ENCODE data around the gene AGPS.
"Not testable (repeated sequence)": the region's sequence is repeated elsewhere in the genome, so short reads cannot be mapped to it uniquely, and the experiment has no call there.

The AGPS gene

GRCh38 chr2:177400337-177400923 is 7.9 kb downstream of the AGPS start:
- H3K9me3 ChIP-seq (ENCODE audit: control insufficient read depth in 1 of 2, low read length in 2 of 2), result no peaks in the 10 kb centered on the region
- no peaks in the 10 kb centered on the region for H3K27me3 ChIP-seq (ENCODE audit: low read depth, low read length)
- no peak overlapping the region for H3K27ac ChIP-seq (ENCODE audit: low read length)
- peaks cover 0 to 12% of the 10 kb centered on the region in 2 donors for H3K36me3 ChIP-seq (ENCODE audit: control insufficient read depth in 1 of 2, insufficient read depth in 2 of 2, low read length in 2 of 2)
- no peak overlapping the region for H3K4me3 ChIP-seq (ENCODE audit: low read depth in 1 of 2, low read length in 2 of 2)
- peaks cover 4 to 14% of the 10 kb centered on the region in 2 donors for H3K4me1 ChIP-seq (ENCODE audit: control insufficient read depth in 1 of 2, insufficient read depth in 2 of 2, low read length in 2 of 2)

GRCh38 chr2:177402096-177402495 is 9.5 kb downstream of the AGPS start:
- H3K4me1 ChIP-seq (ENCODE audit: control insufficient read depth in 1 of 2, insufficient read depth in 2 of 2, low read length in 2 of 2), result peaks cover 7 to 9% of the 10 kb centered on the region in 2 donors
- H3K27me3 ChIP-seq (ENCODE audit: low read depth, low read length), result no peaks in the 10 kb centered on the region
- H3K9me3 ChIP-seq (ENCODE audit: control insufficient read depth in 1 of 2, low read length in 2 of 2), result no peaks in the 10 kb centered on the region
- peaks cover 0 to 9% of the 10 kb centered on the region in 2 donors for H3K36me3 ChIP-seq (ENCODE audit: control insufficient read depth in 1 of 2, insufficient read depth in 2 of 2, low read length in 2 of 2)
- H3K4me3 ChIP-seq (ENCODE audit: low read depth in 1 of 2, low read length in 2 of 2), result no peak overlapping the region
- no peak overlapping the region for H3K27ac ChIP-seq (ENCODE audit: low read length)

DNA sequence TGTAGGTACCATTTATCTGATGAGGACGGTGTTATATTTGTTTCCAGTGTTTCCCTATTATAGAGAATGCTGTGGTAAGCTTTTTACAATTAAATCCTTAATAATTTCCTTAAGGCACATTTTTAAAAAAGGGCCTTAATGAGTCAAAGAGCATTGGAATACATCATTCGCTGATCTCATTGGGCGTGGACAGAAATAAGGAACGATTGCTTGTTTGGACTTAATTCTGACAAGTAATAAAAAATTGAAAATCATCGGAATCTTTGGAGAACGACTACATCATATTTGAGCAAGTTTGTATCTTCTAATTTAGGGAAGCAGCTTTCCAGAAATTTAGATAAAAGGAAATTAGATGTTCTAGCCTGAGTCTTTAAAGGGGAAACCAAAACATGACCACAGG is 11.3 kb downstream of the AGPS start:
- H3K4me1 ChIP-seq (ENCODE audit: control insufficient read depth in 1 of 2, insufficient read depth in 2 of 2, low read length in 2 of 2), result peaks cover 7 to 8% of the 10 kb centered on the region in 2 donors
- no peaks in the 10 kb centered on the region for H3K9me3 ChIP-seq (ENCODE audit: control insufficient read depth in 1 of 2, low read length in 2 of 2)
- no peaks in the 10 kb centered on the region for H3K27me3 ChIP-seq (ENCODE audit: low read depth, low read length)
- no peak overlapping the region for H3K27ac ChIP-seq (ENCODE audit: low read length)
- H3K4me3 ChIP-seq (ENCODE audit: low read depth in 1 of 2, low read length in 2 of 2), result no peak overlapping the region
- no peaks in the 10 kb centered on the region for H3K36me3 ChIP-seq (ENCODE audit: control insufficient read depth in 1 of 2, insufficient read depth in 2 of 2, low read length in 2 of 2)

DNA sequence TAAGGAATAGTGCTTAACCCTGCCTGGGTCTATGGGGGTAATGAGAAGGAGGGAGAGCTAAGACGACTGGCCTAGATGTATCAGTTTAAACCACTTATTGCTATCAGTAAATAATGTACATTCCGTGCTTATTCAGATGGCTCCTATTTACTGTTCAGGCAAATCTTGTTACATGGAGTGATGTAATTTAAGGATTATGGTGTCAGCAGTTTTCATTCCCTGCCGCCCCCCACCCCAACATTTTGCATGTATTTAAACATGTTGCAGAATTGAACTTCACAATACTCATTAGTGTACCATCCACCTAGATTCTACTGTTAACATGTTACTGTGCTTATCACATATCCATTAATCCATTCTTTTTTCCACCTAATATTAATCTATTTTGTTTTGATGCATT is 11.7 kb downstream of the AGPS start:
- Histone ChIP-seq H3K9me3 (ENCODE audit: control insufficient read depth in 1 of 2, low read length in 2 of 2) (no peaks in the 10 kb centered on the region), H3K27ac (ENCODE audit: low read length) (no peak overlapping the region), H3K27me3 (ENCODE audit: low read depth, low read length) (no peaks in the 10 kb centered on the region), H3K4me1 (ENCODE audit: control insufficient read depth in 1 of 2, insufficient read depth in 2 of 2, low read length in 2 of 2) (peaks cover 4 to 7% of the 10 kb centered on the region in 2 donors), H3K36me3 (ENCODE audit: control insufficient read depth in 1 of 2, insufficient read depth in 2 of 2, low read length in 2 of 2) (no peaks in the 10 kb centered on the region), H3K4me3 (ENCODE audit: low read depth in 1 of 2, low read length in 2 of 2) (no peak overlapping the region)

GRCh38 chr2:177405029-177405692 is 12.6 kb downstream of the AGPS start:
- Histone ChIP-seq H3K36me3 (ENCODE audit: control insufficient read depth in 1 of 2, insufficient read depth in 2 of 2, low read length in 2 of 2) (no peaks in the 10 kb centered on the region), H3K4me3 (ENCODE audit: low read depth in 1 of 2, low read length in 2 of 2) (no peak overlapping the region), H3K4me1 (ENCODE audit: control insufficient read depth in 1 of 2, insufficient read depth in 2 of 2, low read length in 2 of 2) (peaks cover 4 to 7% of the 10 kb centered on the region in 2 donors), H3K27me3 (ENCODE audit: low read depth, low read length) (no peaks in the 10 kb centered on the region), H3K9me3 (ENCODE audit: control insufficient read depth in 1 of 2, low read length in 2 of 2) (no peaks in the 10 kb centered on the region), H3K27ac (ENCODE audit: low read length) (no peak overlapping the region)

DNA sequence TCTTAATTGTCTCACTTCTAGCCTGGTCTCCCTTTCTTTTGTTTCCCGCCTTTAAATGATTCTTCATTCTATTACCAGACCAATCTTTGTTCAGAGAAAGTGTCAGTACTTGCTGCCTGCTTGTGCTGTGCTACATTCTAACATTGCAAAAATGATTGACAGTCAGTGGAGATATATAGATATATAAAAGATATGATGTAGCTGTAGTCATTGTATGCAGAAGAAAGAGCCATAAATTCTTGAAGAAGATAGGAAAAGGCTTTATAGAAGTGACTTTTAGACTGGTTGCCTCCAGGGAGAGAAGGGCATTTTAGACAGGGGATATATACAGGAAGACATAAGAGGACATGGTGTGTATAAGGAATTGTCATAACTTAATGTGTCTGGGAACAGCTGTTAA is 13.6 kb downstream of the AGPS start:
- Histone ChIP-seq H3K4me1 (ENCODE audit: control insufficient read depth in 1 of 2, insufficient read depth in 2 of 2, low read length in 2 of 2) (peaks cover 4 to 7% of the 10 kb centered on the region in 2 donors), H3K4me3 (ENCODE audit: low read depth in 1 of 2, low read length in 2 of 2) (no peak overlapping the region), H3K27ac (ENCODE audit: low read length) (no peak overlapping the region)

DNA sequence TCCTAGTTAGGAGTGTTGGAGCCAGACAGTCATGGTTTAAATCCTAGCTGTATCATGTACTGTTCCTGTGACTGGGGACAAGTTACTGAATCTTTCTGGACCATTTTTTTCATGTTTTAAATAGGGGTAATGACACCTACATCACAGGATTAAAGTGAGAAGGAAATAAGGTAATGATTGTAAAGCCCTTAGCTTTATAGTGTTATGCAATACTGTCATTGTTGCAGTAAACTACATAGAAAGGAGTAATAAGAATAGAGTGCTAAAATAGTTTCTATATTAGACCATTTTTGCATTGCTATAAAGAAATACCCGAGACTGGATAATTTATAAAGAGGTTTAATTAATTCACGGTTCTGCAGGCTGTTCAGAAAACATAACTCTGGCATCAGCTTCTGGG is 14.5 kb downstream of the AGPS start:
- Histone ChIP-seq H3K4me1 (ENCODE audit: control insufficient read depth in 1 of 2, insufficient read depth in 2 of 2, low read length in 2 of 2) (peaks cover 4 to 7% of the 10 kb centered on the region in 2 donors), H3K27ac (ENCODE audit: low read length) (no peak overlapping the region), H3K4me3 (ENCODE audit: low read depth in 1 of 2, low read length in 2 of 2) (no peak overlapping the region), H3K36me3 (ENCODE audit: control insufficient read depth in 1 of 2, insufficient read depth in 2 of 2, low read length in 2 of 2) (no peaks in the 10 kb centered on the region), H3K27me3 (ENCODE audit: low read depth, low read length) (no peaks in the 10 kb centered on the region), H3K9me3 (ENCODE audit: control insufficient read depth in 1 of 2, low read length in 2 of 2) (no peaks in the 10 kb centered on the region)

More for the DNA sequence above, 13.6 kb downstream of the AGPS start:
- Histone ChIP-seq H3K36me3 (ENCODE audit: control insufficient read depth in 1 of 2, insufficient read depth in 2 of 2, low read length in 2 of 2) (no peaks in the 10 kb centered on the region), H3K27me3 (ENCODE audit: low read depth, low read length) (no peaks in the 10 kb centered on the region), H3K9me3 (ENCODE audit: control insufficient read depth in 1 of 2, low read length in 2 of 2) (no peaks in the 10 kb centered on the region)

DNA sequence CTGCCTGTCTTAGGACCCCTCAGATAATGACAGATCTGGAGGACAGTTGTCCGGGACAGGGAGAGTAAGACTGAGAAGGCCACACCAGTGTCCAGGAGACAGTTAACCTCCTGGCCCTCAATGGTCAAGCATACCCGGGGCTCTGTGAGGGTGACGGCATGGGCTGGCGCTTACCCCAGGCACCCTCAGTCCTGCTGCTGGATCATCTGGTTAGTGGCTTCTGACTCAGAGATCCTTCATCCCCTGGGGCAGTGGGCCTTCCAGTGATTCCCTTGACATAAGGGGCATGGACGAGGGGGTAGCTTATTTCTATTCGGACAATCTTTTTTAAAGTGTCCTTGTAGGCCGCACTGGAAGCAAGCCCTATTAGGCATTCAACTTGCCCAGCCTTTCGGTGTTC is 18.1 kb downstream of the AGPS start:
- H3K4me3 ChIP-seq (ENCODE audit: low read depth in 1 of 2, low read length in 2 of 2); H3K27me3 ChIP-seq (ENCODE audit: low read depth, low read length); H3K9me3 ChIP-seq (ENCODE audit: control insufficient read depth in 1 of 2, low read length in 2 of 2); H3K36me3 ChIP-seq (ENCODE audit: control insufficient read depth in 1 of 2, insufficient read depth in 2 of 2, low read length in 2 of 2); H3K27ac ChIP-seq (ENCODE audit: low read length); H3K4me1 ChIP-seq (ENCODE audit: control insufficient read depth in 1 of 2, insufficient read depth in 2 of 2, low read length in 2 of 2): not testable (repeated sequence)

GRCh38 chr2:177413703-177414102 is 21.1 kb downstream of the AGPS start:
- no peaks in the 10 kb centered on the region for H3K27me3 ChIP-seq (ENCODE audit: low read depth, low read length)
- H3K9me3 ChIP-seq (ENCODE audit: control insufficient read depth in 1 of 2, low read length in 2 of 2), result no peaks in the 10 kb centered on the region
- H3K4me1 ChIP-seq (ENCODE audit: control insufficient read depth in 1 of 2, insufficient read depth in 2 of 2, low read length in 2 of 2), result peaks cover under 1% of the 10 kb centered on the region in 2 donors
- H3K27ac ChIP-seq (ENCODE audit: low read length), result no peak overlapping the region
- H3K36me3 ChIP-seq (ENCODE audit: control insufficient read depth in 1 of 2, insufficient read depth in 2 of 2, low read length in 2 of 2), result no peaks in the 10 kb centered on the region
- H3K4me3 ChIP-seq (ENCODE audit: low read depth in 1 of 2, low read length in 2 of 2), result no peak overlapping the region

- Histone ChIP-seq H3K27me3 (ENCODE audit: low read depth, low read length) (no peaks in the 10 kb centered on the region), H3K27ac (ENCODE audit: low read length) (no peak overlapping the region), H3K4me1 (ENCODE audit: control insufficient read depth in 1 of 2, insufficient read depth in 2 of 2, low read length in 2 of 2) (peaks cover 9 to 12% of the 10 kb centered on the region in 2 donors), H3K4me3 (ENCODE audit: low read depth in 1 of 2, low read length in 2 of 2) (no peak overlapping the region), H3K36me3 (ENCODE audit: control insufficient read depth in 1 of 2, insufficient read depth in 2 of 2, low read length in 2 of 2) (peaks cover 0 to 3% of the 10 kb centered on the region in 2 donors), H3K9me3 (ENCODE audit: control insufficient read depth in 1 of 2, low read length in 2 of 2) (no peaks in the 10 kb centered on the region)
Measured at GRCh38 chr2:177419274-177419673, 26.7 kb downstream of the AGPS start.

- Histone ChIP-seq H3K9me3 (ENCODE audit: control insufficient read depth in 1 of 2, low read length in 2 of 2) (peaks cover 0 to 5% of the 10 kb centered on the region in 2 donors), H3K4me3 (ENCODE audit: low read depth in 1 of 2, low read length in 2 of 2) (no peak overlapping the region), H3K4me1 (ENCODE audit: control insufficient read depth in 1 of 2, insufficient read depth in 2 of 2, low read length in 2 of 2) (peaks cover 9 to 12% of the 10 kb centered on the region in 2 donors), H3K36me3 (ENCODE audit: control insufficient read depth in 1 of 2, insufficient read depth in 2 of 2, low read length in 2 of 2) (peaks cover 0 to 3% of the 10 kb centered on the region in 2 donors), H3K27ac (ENCODE audit: low read length) (no peak overlapping the region), H3K27me3 (ENCODE audit: low read depth, low read length) (no peaks in the 10 kb centered on the region)
Measured at GRCh38 chr2:177422271-177422670, 29.7 kb downstream of the AGPS start.

DNA sequence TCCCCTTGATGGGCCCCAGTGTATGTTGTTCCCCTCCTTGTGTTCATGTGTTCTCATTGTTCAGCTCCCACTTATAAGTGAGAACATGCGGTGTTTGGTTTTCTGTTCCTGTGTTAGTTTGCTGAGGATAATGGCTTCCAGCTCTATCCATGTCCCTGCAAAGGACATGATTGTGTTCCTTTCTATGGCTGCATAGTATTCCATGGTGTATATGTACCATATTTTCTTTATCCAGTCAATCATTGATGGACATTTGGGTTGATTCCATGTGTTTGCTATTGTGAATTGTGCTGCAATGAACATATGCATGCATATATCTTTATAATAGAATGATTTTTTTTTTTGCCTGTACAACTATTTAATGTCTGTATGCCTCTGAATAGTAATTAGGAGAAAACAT is 31.5 kb downstream of the AGPS start:
- H3K9me3 ChIP-seq (ENCODE audit: control insufficient read depth in 1 of 2, low read length in 2 of 2), result peaks cover 0 to 14% of the 10 kb centered on the region in 2 donors

More for the DNA sequence above, 31.5 kb downstream of the AGPS start:
- H3K27ac ChIP-seq (ENCODE audit: low read length); H3K4me1 ChIP-seq (ENCODE audit: control insufficient read depth in 1 of 2, insufficient read depth in 2 of 2, low read length in 2 of 2); H3K36me3 ChIP-seq (ENCODE audit: control insufficient read depth in 1 of 2, insufficient read depth in 2 of 2, low read length in 2 of 2); H3K4me3 ChIP-seq (ENCODE audit: low read depth in 1 of 2, low read length in 2 of 2); H3K27me3 ChIP-seq (ENCODE audit: low read depth, low read length): not testable (repeated sequence)
